GM19025 (cell line): Measurements from ENCODE around the gene PER2.
"Not testable (repeated sequence)": the region's sequence is repeated elsewhere in the genome, so short reads cannot be mapped to it uniquely, and the experiment has no call there.

Experiments used
- ATAC-seq: cut with Tn5 transposase; IDR thresholded peaks from one replicate; pipeline ENCODE4 v1.9.1; 2021; ENCODE audit warnings: mild to moderate bottlenecking, low read depth, moderate library complexity; ENCODE audit not compliant: unreplicated experiment

PER2 gene

GRCh38 chr2:238313991-238314350 is 25.6 kb upstream of the PER2 start:
- no peak for ATAC-seq

- ATAC-seq = no peak
Observed at GRCh38 chr2:238313289-238313990, 25.0 kb upstream of the PER2 start.

DNA sequence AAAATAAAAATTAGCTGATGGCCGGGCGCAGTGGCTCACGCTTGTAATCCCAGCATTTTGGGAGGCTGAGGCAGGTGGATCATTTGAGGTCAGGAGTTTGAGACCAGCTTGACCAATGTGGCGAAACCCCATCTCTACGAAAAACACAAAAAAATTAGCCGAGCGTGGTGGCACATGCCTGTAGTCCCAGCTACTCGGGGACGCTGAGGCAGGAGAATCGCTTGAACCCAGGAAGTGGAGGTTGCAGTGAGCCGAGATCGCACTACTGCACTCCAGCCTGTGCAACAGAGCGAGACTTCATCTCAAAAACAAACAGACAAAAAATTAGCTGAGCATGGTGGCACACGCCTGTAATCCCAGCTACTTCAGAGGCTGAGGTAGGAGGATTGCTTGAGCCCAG is 22.3 kb upstream of the PER2 start:
- not testable (repeated sequence) for ATAC-seq

DNA sequence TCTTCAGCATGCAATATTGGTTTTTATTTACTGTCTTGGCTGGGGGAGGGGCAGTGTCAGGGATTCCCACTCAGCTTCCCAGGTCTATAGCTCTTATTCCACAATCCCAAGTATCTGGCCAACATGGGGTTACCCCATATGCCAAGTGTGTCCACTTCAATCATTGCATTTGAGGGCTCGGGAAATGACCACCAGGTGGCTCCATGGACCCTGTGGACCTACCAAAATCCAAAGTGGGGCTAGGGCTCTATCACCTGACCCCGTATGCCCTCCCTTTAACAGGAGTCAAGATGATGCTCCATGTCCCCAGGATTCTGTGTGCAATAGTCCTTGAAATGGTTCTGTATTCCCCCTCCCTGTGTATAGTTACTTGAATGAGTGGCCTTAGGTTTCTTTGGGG is 19.8 kb upstream of the PER2 start:
- no peak for ATAC-seq

GRCh38 chr2:238306672-238306998 is 18.2 kb upstream of the PER2 start:
- ATAC-seq = no peak

DNA sequence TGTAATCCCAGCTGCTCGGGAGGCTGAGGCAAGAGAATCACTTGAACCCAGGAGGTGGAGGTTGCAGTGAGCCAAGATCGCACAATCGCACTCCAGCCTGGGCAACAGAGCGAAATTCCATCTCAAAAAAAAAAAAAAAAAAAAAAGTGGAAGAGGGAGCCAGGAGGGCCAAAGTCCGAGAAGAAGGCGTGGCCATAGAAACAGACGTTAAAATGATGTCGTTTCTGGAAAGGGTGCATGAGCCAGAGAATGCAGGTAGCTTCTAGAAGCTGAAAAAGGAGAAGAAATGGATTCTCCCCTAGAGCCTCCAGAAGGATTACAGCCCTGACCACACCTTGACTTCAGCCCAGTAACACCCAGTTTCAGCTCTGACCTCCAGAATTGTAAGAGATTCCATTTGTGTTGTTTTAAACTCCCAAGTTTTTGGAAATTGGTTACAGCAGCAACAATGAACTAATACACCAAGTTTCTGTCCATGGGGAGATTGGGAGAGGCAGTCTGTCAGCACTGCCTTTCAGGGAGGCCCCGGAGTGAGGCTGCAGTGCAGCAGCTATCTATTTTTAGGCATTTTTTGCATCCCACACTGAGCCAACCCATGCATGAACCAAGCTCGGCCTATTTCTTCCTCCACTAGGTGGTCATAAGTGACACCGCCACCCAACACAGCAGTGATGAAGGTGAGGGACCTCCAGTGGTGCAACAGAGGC is 17.7 kb upstream of the PER2 start:
- no peak for ATAC-seq

- ATAC-seq = no peak
Observed at GRCh38 chr2:238305092-238305862, 16.9 kb upstream of the PER2 start.

DNA sequence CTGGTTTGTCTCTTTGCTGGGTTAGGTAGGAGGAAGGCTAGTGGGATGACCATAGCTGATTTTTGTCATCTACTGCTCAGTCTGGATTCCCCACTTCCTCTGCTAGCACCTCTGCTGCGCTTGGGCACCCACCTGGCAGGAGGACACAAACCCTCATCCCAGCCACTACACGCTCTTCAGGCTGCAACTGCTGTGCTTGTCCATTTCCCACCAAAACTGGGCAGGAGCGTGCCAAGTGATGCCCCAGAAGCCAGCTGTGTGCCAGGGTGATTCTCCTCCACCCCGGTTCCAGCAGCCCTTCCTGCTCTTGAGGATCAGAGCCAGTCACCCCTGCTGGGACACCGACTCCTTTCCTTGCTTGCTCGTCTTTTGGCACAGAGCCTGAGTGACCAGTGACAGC is 15.7 kb upstream of the PER2 start:
- no peak for ATAC-seq

DNA sequence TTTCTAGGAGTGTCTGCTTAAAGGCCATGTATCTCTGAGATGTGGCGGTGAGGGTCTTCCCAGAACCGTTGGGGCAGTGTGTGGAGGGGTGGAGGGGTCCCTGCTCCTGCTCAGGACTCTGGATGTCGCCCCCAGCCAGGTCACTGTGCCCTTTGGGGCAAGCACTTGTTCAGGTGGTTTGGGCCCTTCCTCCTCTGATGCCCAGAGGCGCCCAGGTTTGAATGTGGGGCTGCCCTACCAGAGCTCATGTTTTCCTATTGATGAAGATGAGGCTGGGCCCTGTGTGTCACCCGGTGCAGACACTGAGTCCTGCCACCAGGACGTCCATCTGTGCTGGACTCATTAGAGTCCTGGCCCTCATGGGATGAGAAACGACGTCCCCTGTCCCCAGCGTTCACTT is 14.3 kb upstream of the PER2 start:
- ATAC-seq = no peak

DNA sequence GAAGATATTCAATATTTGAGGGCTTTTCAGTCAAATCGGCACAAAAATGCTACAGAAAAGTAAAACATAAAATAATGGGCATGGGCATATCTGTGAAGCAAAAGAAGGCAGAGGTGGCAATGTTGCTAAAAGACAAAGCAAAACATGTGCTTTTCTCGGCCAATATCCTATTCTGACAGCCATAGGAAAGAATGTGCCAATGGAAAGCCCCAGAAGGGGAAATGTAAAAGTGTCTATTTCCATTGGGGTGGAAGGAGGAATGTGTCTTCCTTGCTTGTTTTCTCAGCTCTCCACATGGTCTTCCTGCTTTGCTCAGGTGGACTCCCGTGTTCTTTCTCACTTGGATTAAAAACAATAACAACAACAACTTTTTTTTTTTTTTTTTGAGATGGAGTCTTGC is 13.7 kb upstream of the PER2 start:
- no peak for ATAC-seq

DNA sequence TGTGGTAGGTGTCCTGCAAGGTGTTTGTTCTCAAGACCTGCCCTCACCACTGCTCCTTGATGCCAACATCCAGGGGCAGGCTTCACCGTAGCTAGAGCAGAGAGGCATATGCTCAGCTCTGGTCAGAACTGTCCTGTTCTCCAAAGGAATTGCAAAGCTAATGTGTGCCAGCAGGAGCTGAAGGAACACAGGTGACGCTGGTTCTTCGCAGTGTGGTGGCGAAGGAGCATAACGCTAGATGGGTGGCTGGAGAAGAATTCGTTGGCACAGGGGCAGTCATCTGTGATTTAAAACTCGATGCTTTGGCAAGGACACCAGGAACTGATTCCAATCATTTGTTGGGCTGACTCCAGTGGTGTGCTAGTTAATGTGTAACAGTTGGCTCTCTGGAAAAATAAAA is 11.4 kb upstream of the PER2 start:
- ATAC-seq = no peak

- no peak for ATAC-seq
Observed at GRCh38 chr2:238296638-238297457, 8.4 kb upstream of the PER2 start.

GRCh38 chr2:238295144-238296112 is 7.0 kb upstream of the PER2 start:
- no peak for ATAC-seq

DNA sequence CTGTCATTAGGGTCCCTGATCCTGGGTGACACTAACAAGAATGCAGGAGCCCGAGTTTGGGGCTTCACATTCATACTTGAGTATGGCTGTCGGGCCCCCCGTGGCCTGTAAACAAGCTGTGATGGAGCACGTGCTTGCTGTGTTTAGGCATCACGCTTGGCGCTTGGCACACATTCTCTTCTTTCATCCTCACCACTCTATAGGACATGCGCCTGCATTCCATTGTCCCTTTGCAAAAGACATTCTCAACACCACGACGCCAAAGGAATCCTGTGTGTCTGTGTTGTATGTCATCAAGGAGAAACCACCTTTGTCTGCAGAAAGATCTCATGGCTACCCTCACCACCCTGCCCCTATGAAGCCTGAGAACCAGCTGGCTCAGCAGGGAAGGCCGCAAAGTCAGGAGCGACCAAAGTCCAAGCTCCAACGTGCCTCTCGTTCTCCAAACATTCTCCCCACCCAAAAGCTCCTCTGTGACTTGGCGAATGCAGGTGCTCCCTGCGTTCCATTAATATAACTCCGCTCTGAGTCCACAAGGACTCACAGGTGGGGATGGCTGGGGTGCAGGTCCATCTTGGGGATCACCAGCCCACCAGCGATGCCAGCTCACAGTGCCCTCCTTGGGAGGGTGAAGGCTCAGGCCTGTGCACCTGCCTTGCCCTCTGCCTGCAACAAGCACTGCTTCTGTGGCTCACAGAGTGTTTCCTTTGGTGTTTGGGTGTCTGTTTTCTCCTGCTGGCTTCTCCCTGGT is 6.2 kb upstream of the PER2 start:
- no peak for ATAC-seq

DNA sequence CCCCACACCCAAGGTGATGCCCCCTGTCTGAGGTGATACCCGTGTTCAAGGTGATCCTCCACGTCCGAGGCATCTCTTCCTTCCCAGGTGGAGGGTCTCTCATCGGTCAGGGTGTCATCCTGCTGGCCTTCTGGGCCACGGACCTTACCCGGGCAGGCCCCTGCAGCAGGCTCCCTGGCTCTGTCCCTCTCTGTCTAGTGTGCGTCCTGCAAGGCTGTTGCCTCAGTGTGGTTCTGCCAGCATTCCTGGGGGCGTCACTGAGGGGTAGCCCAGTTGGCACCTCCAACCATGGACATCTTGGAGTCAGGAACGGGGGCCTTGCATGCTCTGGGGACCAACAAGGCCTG is 5.6 kb upstream of the PER2 start:
- no peak for ATAC-seq

- ATAC-seq = no peak
Observed at GRCh38 chr2:238291550-238292281, 3.3 kb upstream of the PER2 start.

DNA sequence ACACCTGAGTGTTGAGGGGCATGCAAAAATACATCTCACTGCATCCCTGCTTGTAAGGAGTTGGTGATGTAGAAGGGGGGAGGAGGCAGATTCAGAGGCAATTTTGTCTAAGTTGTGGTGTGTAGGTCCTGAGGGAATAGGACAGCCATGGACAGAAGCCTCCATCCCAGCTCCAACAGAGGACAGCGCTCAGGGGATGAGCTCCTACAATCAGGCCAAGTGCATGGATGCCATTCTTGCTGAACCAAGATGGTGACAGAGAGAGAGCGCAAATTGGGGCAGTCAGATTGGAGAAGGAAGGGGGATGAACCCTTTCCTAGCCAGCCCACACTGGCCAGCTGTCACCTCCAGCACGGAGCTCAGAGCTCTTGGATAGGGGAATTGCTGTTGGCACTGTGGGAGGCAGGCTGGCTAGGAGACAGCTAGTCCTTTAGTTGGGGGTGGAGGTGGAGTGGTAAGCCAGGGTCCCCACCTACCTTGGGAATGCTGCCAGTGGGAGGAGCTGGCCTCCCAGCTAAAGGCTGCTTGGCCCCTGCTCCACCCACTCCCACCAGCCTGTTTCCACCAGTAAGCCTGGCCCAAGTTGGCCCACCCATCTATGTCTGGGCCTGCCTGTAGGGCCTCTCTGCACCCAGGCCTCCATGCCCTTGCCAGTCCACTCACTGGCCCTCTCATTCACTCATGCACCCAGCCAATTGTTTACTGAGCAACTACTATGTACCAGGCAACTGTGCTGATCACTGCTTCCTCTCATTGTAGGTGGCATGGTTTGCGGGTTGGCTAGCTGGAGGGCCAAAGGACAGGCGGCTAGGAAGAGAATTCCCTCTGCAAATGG is 2.5 kb upstream of the PER2 start:
- no peak for ATAC-seq

GRCh38 chr2:238290091-238290509 is 1.7 kb upstream of the PER2 start:
- ATAC-seq = no peak
